Iris pigment epithelial cell (primary cell): ENCODE measurements around the gene PXDN.
A peak's percentile ranks its signal among the peaks of the same experiment; 100 is the strongest.
"Not testable (repeated sequence)": the region's sequence is repeated elsewhere in the genome, so short reads cannot be mapped to it uniquely, and the experiment has no call there.

Source experiments
- DNase-seq: peaks from one replicate; pipeline ENCODE4 v3.0.0-alpha.2; 2011; ENCODE audit warnings: low read depth

Gene PXDN

DNA sequence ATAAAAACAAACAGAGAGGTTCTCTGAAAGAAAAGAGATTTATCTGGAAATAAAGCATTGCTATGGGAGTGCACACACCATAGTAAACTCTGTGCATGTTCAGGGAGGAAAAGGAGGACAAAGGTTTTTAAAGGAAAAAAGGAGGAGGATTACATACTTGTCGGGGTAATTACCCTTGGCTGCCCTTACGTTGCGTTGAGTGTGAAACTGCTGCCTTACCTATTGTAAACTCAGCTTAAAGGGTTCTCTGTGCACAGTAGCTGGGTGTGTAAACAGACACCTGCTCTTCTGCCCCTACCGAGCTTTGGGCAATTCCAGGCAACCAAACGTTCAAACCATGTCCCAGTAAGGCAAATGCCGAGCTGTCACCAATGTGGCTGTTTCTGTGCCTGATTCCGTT is 29.6 kb upstream of the PXDN start:
- DNase-seq = no peak

DNA sequence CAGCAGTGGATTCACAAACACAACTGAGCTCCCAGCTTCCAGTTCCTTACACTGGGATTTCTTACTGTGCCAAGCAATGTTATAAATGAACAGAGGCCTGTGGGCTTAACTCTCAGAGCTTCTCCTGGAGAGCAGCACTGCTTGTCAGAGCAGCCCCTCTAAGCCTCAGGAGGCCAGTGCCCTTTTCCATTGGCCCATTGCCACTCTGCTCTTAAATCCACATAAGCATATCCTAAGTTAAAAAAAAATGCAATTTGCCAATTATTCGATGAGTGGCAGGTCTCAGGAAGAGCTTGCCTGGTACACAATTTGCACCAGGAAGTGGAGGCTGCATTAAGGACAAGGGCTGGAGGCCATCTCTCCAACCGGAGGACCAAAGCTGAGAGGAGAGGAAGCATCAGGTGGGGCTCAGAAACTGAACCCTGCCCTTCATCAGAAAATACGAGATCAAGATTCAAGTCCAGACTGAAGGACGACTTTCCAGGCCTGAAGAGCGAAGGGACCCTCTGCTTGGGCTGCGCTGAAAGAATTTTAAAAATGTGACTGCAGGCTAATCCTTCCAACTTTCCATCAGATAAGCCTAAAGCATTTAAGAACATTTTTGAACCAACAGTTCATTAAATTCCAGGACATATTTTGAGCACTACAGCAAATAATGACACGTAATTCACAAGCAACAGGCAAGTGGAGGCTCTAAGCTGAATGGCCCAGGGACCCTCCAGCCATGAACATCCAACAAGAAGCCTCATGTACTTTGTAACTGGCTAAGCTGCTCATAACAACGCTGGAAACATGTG is 28.4 kb upstream of the PXDN start:
- DNase-seq = no peak

DNA sequence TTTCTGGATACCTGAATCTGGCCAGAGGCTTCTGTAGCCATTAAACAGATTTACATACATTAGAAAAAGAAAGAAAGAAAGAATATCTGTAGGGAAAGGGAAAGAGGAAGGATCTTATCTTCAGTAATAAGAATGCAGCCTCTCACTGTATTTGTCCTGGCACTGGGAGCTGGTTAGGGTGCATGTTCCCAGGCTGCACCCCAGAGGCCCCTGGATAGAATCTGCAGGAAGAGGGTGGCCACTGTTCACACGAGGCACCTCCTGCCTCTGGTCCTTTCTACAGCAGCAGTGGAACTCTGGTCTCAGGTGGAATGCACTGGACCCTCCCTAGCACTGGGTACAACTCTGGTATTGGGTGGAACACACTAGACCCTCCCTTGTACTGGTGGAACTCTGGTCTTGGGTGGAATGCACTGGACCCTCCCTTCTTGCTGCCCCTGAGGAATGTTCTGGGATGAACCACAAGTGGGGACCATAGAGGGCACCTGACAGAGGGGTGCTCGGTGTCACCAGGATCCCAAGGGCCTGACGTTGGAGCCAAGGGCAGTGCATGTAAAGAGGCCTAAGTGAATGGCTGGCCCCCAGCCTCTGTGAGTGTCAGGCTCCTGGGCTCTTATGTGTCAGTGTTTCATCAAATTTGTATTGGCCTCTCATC is 27.4 kb upstream of the PXDN start:
- no peak for DNase-seq

DNA sequence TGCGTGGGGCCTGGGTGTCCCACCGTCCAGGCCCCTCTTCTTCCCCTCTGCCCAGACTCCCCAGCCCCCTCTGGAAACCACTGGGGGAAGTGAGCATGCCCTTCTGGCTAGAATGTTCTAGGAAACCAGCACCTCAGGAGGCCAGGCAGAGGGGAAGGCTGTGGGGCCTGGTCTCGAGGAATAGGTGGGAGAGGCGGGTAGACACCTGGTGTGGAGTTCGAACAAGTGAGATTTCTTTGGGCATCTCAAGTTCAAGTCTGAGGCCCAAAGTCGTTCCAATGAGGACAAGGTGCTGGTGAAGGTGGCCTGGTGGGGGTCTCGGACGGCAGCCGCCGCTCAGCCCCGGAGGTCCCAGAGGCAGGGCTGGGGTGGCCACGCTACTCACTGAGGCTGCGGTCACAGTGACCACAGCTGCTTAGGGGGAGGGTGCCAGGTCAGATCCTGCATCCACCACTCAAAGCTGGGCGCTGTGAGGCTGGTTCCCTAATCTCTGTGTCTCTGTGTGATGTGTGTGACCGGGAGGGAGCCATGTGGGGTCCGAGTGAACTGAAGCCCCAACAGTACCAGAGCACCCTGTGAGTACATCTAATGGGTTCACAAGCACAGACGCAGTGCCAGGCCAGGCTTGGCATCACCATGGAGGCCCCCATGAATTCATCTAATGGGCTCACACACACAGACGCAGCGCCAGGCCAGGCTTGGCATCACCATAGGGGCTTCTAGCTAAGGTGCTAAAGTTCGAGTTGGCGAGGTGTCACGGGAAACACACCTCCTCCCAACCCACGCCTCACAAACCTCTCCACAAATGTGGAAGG is 26.5 kb upstream of the PXDN start:
- no peak for DNase-seq

DNA sequence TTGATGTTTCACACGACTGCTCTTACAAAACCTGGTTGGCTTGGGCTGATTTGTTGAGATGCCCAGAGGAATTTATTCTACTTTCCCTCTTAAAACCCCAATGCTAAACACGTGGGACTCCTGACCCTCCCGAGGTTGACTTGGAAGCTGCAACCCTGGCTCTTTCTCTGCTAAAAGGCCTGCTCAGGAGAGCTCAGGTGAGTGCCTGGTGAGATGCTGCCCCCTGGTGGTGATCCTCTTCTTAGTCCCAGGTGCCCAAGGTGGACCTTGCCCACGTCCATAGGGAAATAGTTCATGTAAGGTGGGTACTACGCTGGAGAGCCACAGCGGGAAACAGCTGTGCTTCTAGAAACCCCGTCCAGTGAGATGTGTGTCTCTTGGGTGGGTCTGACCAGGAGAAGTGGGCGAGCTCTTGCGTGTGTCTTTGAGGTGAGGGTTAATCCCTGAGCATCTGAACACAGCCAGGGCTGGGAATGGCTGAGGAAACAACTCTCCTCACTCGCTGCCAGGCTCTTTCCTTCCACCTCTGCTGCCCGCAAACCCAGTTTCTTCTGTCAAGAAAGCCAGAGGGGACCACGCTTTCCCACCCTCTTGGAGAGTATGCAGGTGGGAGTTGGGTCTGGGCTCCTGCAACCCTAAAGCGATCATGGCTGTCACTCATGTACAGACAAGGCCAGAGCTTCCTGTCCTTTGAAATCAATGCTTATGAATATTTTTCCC is 25.5 kb upstream of the PXDN start:
- peak; percentile 51 for DNase-seq

DNA sequence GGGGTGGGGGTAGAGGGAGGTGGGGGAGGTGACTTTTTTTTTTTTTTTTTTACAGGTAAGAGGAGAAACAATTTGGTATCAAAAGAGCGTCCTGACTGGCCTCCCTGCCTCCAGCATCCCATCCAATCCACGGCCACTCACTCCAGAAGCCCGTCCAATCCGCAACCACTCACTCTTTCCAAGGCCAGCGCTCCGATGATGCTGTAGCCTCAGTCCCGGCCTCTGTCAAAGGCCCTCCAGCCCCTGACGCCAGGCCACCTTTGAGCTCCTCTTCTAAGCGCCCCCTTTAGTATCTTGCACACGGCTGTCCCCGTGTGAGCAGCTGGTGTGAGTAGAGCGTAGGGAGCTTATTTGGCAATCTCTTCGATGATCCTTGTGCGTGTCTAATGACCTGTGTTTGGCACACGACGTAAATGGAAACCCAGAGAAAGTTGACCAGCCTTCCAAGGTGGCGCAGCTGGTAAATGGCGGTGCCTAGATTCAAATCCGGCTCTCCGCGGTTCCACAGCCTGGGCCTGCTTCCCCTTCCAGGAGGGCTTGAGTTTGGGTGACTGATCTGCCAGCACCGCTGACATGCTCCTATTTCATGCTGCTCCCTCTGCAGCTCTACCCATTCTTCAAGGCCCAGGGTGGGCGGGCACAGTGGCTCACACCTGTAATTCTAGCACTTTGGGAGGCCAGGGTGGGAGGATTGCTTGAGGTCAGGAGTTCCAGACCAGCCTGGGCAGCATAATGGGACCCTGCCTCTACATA is 23.8 kb upstream of the PXDN start:
- no peak for DNase-seq

DNA sequence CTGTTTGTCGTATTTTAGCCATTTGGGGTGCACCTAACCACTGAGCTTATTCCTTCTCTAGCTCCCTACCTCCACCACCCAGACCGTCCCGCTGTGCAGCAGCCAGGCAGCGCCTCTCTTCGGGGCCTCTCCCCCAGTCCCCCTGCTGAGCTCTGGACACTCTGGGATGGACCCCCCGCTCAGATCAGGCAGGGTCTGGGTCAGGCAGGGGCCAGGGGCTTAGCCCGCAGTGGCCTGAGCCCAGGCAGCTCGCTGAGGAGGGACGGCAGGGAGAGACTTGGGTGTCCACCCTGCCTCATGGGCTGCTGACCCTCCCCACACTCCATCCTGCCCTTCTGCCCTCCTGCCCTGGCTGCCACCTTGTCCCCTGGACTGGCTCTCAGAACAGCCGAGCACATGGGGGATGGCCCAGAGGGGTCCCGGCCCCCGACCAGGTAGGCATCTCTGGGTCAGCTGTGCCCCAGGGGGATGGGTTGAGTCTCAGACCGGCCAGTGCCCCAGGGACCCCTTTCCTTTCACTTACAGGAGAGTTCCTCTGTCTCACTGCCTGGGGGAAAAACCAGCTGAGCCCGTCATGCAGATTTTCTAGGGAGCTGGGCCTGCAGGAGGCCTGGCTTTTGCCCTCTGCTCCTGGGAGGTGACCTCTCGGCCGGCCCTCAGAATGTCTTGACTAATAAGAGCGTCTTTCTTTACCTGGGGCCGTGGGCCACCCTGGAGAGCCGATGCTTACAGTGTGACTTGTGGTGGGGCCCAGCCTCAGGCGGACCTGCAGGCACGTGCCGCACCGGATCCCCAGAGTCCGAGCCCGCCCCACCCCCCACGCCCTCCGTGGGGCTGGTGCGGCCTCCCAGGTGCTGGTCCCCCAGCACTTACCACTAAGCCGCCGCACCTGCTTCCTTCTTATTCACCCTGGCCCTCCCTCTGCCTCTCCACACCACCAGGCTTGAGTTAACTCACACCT is 22.8 kb upstream of the PXDN start:
- DNase-seq = no peak

DNA sequence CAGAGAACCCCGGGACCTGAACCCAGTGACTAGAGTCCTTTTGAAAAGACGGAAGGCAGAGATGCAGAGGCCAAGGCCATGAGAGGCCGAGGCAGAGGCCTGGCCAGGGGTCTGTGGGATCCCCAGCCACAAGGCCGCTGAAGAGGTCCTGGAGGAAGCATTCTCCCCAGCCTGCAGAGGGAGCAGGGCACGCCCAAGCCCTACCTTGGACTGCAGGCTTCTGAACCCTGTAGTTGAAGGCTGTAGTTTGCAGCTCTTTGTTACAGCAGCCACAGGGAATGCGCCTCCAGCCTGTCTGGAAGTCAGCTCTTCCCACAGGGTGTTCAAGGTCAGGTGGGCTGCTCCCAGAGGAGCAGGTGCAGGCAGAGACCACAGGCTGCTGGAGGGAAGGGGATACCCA is 22.1 kb upstream of the PXDN start:
- no peak for DNase-seq

DNA sequence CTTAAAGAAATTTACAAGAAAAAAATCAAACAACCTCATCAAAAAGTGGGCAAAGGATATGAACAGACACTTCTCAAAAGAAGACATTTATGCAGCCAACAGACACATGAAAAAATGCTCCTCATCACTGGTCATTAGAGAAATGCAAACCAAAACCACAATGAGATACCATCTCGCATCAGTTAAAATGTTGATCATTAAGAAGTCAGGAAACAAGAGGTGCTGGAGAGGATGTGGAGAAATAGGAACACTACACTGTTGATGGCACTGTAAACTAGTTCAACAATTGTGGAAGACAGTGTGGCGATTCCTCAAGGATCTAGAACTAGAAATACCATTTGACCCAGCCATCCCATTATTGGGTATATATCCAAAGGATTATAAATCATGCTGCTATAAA is 20.9 kb upstream of the PXDN start:
- not testable (repeated sequence) for DNase-seq

DNA sequence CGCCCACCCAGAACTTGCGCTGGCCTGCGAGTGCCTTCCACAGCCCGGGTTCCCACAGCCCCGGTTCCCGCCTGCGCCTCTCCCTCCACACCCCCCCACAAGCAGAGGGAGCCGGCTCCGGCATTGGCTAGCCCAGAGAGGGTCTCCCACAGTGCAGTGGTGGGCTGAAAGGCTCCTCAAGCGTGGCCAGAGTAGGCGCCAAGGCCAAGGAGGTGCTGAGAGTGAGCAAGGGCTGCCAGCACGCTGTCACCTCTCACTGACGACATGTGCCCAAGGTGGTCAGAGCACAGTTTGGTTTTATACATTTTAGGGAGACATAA is 15.3 kb upstream of the PXDN start:
- no peak for DNase-seq

DNA sequence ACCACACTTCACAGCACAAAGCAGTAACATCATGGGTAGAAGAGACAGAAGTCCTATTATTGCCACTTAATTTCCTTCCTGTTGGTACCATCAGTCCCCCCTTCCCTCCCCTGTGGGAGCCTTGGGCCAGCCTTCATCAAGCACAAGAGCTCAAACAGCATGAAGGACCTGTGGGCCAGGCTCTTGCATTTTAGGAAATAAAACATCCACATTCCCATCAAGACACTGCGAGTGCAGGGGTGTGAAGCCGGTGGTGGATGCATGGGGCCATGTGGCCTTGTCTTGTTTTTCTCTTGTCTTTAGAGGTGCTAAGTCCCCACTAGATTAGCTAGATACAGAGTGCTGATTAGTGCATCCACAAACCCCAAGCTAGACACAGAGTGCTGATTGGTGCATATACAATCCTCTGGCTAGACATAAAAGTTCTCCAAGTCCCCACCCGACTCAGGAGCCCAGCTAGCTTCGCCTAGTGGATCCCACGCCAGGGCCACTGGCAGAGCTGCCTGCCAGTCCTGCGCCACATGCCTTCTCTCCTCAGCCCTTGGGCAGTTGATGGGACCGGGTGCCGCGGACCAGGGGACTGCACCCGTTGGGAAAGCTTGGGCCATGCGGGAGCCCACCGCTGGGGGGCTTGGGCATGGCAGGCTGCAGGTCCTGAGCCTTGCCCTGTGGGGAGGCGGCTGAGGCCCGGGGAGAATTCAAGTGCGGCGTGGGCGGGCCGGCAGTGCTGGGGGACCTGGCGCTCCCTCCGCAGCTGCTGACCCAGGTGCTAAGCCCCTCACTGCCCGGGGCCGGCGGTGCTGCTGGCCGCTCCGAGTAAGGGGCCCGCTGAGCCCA is 14.7 kb upstream of the PXDN start:
- no peak for DNase-seq

DNA sequence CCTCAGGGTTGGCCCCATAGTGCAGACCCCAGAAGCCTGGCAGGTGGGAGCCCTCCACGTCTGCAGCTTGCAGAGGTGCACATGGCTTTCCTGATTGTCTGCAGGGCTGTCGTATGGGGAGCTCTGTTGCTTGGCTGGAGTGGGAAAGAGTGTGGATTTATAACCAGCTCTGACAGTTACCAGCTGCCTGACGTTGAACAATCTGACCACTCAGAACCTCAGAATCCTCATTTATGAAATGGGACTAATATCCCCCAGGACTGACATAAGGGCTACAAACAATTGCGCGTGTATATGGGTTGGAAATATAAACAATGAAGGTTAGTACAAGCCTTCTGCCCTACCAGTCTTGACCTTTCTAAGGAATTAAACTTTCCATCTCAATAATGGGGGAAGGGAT is 13.9 kb upstream of the PXDN start:
- no peak for DNase-seq

DNA sequence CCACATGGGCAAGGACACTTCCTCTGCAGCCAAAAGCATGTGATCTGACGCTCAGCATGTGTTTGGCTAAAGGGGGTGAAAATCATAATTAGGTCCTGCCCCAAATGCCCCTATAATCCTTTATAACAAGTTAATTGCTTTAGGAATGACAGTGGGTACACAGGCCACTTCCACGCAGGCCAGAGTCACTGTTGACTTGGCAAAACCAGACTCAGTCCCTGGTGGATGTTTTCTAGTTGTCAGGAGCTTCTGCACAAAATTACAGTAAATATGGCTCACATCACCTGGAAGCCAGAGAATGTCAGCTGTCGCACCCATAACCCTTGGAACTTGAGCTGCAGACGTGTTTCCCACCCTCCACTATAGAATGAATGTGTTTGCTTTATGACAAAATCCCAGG is 13.3 kb upstream of the PXDN start:
- no peak for DNase-seq

DNA sequence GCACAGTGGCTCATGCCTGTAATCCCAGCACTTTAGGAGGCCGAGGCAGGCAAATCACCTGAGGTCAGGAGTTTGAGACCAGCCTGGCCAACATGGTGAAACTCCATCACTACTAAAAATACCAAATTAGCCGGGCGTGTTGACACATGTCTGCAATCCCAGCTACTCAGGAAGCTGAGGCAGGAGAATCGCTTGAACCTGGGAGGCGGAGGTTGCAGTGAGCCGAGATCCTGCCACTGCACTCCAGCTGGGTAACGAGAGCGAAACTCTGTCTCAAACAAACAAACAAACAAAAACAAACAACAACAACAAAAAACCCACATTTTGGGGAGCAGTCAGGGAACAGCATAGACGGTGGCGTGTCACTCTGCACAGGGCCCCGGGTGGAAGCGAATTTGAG is 12.8 kb upstream of the PXDN start:
- not testable (repeated sequence) for DNase-seq

DNA sequence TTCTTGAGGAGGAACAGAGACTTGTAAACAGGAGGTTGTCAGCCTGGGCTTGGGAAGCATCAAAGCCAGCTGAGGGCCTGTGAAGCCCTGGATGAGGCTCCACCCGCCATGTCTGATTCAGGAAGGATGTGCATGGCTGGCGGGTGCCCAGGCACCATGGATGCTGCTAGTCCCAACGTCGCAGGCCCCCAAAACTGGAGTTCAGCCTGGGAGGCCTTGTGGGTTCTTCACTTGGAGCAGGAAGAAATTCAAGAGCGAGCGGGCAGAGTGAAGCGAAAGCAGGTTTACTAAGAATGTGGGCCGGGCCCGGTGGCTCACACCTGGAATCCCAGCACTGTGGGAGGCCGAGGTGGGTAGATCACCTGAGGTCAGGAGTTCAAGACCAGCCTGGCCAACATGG is 12.1 kb upstream of the PXDN start:
- DNase-seq = no peak

DNA sequence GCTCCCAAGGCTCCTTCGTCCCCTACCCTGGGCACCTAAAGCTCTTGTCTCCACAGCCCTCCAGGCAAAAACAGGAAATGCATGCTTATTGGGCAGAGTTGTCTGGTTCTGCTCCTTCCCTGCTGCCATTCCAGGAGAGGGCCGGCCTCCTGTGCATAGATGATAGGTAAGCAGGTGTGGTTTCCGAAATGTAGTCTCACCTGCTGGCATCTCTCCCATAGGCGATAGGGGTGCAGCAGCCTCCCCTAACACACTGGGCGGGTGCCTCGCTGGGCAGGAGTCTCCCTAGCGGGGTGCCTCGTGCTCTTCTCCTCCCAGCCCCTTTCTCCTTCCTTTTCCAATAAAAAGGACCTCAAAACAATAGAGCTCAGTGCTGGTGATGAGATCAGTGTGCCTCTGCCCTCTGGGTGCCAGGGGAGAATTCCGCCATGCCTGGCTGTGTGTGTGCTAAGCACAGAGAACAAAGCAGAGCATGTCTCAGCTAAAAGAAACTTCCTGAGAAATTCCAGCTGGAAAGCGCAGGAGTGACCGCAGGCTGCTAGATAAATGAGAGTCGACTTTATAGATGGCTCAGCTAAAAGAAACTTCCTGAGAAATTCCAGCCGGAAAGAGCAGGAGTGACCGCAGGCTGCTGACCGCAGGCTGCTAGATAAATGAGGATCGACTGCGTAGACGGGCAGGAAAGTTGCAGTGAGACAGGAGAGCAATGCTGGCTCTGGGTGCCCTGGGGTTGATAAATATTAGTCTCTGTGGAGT is 11.3 kb upstream of the PXDN start:
- no peak for DNase-seq

DNA sequence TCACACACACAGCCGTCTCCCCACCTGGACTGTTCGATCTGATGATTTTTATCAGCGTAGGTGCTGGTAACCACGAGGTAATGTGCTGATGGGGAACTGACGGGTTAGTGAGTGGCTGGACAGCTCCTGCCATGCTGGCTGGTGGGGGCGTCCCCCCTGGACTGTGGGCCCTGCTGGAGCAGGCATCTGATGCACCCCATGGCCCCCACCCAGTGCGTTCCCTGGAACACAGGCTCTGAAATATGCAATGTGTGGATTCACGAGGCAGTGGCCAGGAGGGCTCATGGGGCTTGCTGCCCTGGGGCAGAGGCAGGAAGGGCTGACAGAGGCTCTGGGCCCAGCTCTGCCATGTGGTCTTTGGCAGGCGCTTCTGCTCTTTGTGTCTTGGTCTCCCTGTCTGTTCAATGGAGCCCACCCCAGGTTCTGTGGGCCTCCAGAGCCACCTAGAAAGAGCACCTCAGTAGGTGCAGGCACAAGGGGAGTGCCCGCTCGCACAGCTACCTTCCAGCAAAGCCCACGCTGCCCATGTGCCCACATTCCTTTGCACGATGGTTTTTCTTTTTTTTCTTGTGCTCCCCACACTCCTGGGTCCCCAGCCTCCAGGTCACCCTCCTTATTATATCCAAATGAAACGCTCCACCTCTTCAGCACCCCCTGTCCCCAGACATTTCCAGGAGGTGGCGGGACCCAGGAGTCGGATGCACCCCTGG is 10.3 kb upstream of the PXDN start:
- no peak for DNase-seq

DNA sequence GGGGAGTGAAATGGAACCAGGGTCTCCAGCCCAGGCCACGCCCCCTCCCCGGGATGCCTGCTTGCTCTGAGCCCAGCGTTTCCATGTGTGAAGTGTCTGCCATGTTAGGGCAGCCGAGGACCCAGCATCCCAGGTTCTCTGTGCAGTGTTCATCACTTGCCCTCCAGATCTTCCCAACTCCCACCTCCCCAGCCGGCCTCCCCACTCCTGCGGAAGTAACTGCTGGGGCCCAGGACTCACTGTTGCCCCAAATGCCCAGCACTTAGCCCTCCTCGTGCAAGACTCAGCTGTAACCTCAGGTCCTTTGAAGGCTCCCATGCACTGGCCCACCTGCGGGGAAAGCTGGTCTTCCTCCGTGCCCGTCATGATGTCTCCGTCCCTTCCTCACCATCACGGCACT is 9.7 kb upstream of the PXDN start:
- no peak for DNase-seq
